Measurements from ENCODE around the gene SMPD3. TPM values are rescaled to one million over a fixed set of nuclear protein-coding genes. Genes with fewer than 3 reads are reported as not detected.
"Not testable (repeated sequence)": the region's sequence is repeated elsewhere in the genome, so short reads cannot be mapped to it uniquely, and the experiment has no call there.

SMPD3 gene
- total RNA-seq (2022) = 2.4 and 2.8 TPM in 2 replicates
- percentile 26 among the genes with signal in this experiment for Bru-seq, nascent RNA
- BruChase-seq, experiment 1, labeled RNA remaining after a 2-hour chase = percentile 31 among the genes with signal in this experiment
- BruChase-seq, experiment 2, labeled RNA remaining after a 6-hour chase = percentile 35 among the genes with signal in this experiment
- long read RNA-seq, partial matches to known transcripts = 10 of 12 reads
- long read RNA-seq, other reads (novel, unspliced or antisense) = 2 of 12 reads

- BruUV-seq (replicated peaks) = no TSS peak
- peak; percentile 100 for DNase-seq
- CTCF ChIA-PET = interaction anchor here (0.6 to 2.2 kb wide), 8 partner anchors 22 to 116 kb away, joined by 3 to 9 read pairs (median 4); no protein-coding TSS in a partner anchor
- intact Hi-C loops (cut with micrococcal nuclease; ENCODE audit: unreplicated experiment) = loop anchor here (2.0 to 5.0 kb wide), 3 partner anchors 30 to 344 kb away; no protein-coding TSS in a partner anchor
- TF ChIP-seq CTCF (IDR thresholded peaks at IDR 0.05; ENCODE audit: insufficient read depth in 1 of 2, low read depth in 1 of 2, low read length in 1 of 2, severe bottlenecking in 1 of 2, unreplicated experiment in 1 of 2) = peak in 1 of 2 experiments; percentile 8
- H3K27me3 ChIP-seq (replicated peaks; ENCODE audit: control insufficient read depth, insufficient read depth, low read length) = peaks cover 2% of the 10 kb centered on the region; the same call in 1 of the 2 replicates
- H3K36me3 ChIP-seq (ENCODE audit: control insufficient read depth, insufficient read depth, low read length) = no peaks in the 10 kb centered on the region
- Mint-ChIP-seq H3K36me3 (ENCODE audit: insufficient read depth, unreplicated experiment) (no peaks in the 10 kb centered on the region), H3K27ac (ENCODE audit: unreplicated experiment) (peak within 1 kb of the TSS; percentile 58), H3K4me1 (ENCODE audit: low read depth, unreplicated experiment) (peaks cover 27% of the 10 kb centered on the region), H3K4me3 (ENCODE audit: unreplicated experiment) (peak within 1 kb of the TSS; percentile 77), H3K27me3 (ENCODE audit: insufficient read depth, unreplicated experiment) (peaks cover 14% of the 10 kb centered on the region), H3K9me3 (ENCODE audit: unreplicated experiment) (no peaks in the 10 kb centered on the region)
- H3K9me3 ChIP-seq = no peaks in the 10 kb centered on the region
- peaks cover 28% of the 10 kb centered on the region for H3K4me1 ChIP-seq
- H3K4me3 ChIP-seq (ENCODE audit: low read depth, low read length) = peak within 1 kb of the TSS; percentile 43
- POLR2A ChIA-PET = interaction anchor here (0.5 to 0.6 kb wide), 2 partner anchors 8 to 288 kb away, joined by 3 read pairs; no protein-coding TSS in a partner anchor
Measured at GRCh38 chr16:68448360-68448970, at the start of gene SMPD3. Gene SMPD3 (minus strand): TSS chr16:68448508. CDS start chr16:68372181, 76,327 bp downstream.

- Histone ChIP-seq H3K4me3 (ENCODE audit: low read depth, low read length) (no peak overlapping the region), H3K36me3 (ENCODE audit: control insufficient read depth, insufficient read depth, low read length) (no peaks in the 10 kb centered on the region), H3K9me3 (peaks cover 11% of the 10 kb centered on the region; the same call in 1 of the 2 replicates), H3K4me1 (no peaks in the 10 kb centered on the region), H3K27me3 (replicated peaks; ENCODE audit: control insufficient read depth, insufficient read depth, low read length) (no peaks in the 10 kb centered on the region)
- DNase-seq = no peak
- ChIA-PET CTCF (no interaction called here), POLR2A (interaction anchor here (0.5 kb wide), 1 partner anchor 84 kb away, joined by 4 read pairs; no protein-coding TSS in a partner anchor)
- Mint-ChIP-seq H3K27me3 (ENCODE audit: insufficient read depth, unreplicated experiment) (no peaks in the 10 kb centered on the region), H3K27ac (ENCODE audit: unreplicated experiment) (no peak overlapping the region), H3K4me3 (ENCODE audit: unreplicated experiment) (no peak overlapping the region), H3K36me3 (ENCODE audit: insufficient read depth, unreplicated experiment) (peaks cover 6% of the 10 kb centered on the region), H3K4me1 (ENCODE audit: low read depth, unreplicated experiment) (no peaks in the 10 kb centered on the region), H3K9me3 (ENCODE audit: unreplicated experiment) (peaks cover 10% of the 10 kb centered on the region)
- intact Hi-C loops (cut with micrococcal nuclease; ENCODE audit: unreplicated experiment) = no loop called here
- no TSS peak for BruUV-seq (replicated peaks)
- TF ChIP-seq CTCF (IDR thresholded peaks at IDR 0.05; ENCODE audit: insufficient read depth in 1 of 2, low read depth in 1 of 2, low read length in 1 of 2, severe bottlenecking in 1 of 2, unreplicated experiment in 1 of 2) = no peak
Measured at GRCh38 chr16:68496689-68497088, 48.4 kb upstream of the SMPD3 start.

GRCh38 chr16:68494261-68494660 lies 46.0 kb upstream of the SMPD3 start:
- DNase-seq; intact Hi-C loops (cut with micrococcal nuclease; ENCODE audit: unreplicated experiment); H3K27me3 ChIP-seq (replicated peaks; ENCODE audit: control insufficient read depth, insufficient read depth, low read length); H3K27ac Mint-ChIP-seq (ENCODE audit: unreplicated experiment); H3K36me3 Mint-ChIP-seq (ENCODE audit: insufficient read depth, unreplicated experiment); H3K4me3 ChIP-seq (ENCODE audit: low read depth, low read length); H3K4me1 Mint-ChIP-seq (ENCODE audit: low read depth, unreplicated experiment); POLR2A ChIA-PET; BruUV-seq (replicated peaks); H3K4me3 Mint-ChIP-seq (ENCODE audit: unreplicated experiment); H3K27me3 Mint-ChIP-seq (ENCODE audit: insufficient read depth, unreplicated experiment); H3K36me3 ChIP-seq (ENCODE audit: control insufficient read depth, insufficient read depth, low read length); CTCF ChIA-PET; H3K4me1 ChIP-seq: not testable (repeated sequence)
- H3K9me3 ChIP-seq = peaks cover 11% of the 10 kb centered on the region; the same call in 1 of the 2 replicates
- peaks cover 10% of the 10 kb centered on the region for H3K9me3 Mint-ChIP-seq (ENCODE audit: unreplicated experiment)

All from Caco-2 (cell line).